ENCODE data around the gene AFF1. TPM values are rescaled to one million over a fixed set of nuclear protein-coding genes. Genes with fewer than 3 reads are reported as not detected.

The AFF1 gene
- total RNA-seq, 2 experiments from 2014 or later = 68.8 to 72.0 TPM

DNA sequence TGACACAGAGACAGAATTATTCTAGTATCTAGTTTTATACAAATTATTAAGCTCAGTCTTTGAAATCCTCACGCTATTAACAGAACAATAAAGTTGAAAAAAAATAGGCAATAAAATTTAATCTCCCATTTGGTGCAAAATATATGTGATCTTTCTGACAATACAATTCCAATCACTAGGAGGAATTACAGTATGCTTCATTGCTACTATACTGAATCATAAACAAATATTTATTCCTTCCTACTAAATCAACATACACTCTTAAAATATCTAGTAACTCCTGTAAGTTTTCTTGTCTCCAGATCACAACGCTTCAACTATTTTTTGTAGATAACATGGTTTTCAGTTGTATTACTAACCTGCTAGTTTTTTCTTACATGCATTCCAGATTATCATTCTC lies 239.9 kb downstream of the AFF1 start:
- CTCF ChIA-PET = no interaction called here
- Mint-ChIP-seq H3K4me1 (no peaks in the 10 kb centered on the region), H3K4me3 (no peak overlapping the region), H3K27ac (no peak overlapping the region), H3K27me3 (no peaks in the 10 kb centered on the region), H3K36me3 (ENCODE audit: low read depth) (peaks cover 5% of the 10 kb centered on the region), H3K9me3 (no peaks in the 10 kb centered on the region)
- POLR2A ChIA-PET = no interaction called here
- DNase-seq = no peak

GRCh38 chr4:87179751-87180150 lies 244.9 kb downstream of the AFF1 start:
- H3K27ac Mint-ChIP-seq = no peak overlapping the region
- POLR2A ChIA-PET = no interaction called here
- DNase-seq = no peak

DNA sequence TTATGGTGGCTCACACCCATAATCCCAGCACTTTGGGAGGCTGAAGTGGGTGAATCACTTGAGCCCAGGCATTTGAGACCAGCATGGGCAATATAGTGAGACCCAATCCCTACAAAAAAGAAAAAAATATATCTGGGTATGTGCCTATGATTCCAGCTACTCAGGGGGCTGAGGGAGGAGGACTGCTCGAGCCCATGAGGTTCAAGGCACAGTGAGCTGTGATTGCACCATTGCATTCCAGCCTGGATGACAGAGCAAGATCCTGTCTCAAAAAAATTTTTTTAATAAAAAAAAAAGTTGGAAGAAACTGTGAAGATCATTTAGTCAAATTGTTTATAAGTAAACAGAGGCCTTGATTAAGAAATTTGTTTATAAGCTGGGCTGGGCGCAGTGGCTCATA lies 246.0 kb downstream of the AFF1 start:
- Mint-ChIP-seq H3K27ac (no peak overlapping the region), H3K36me3 (ENCODE audit: low read depth) (peaks cover 5% of the 10 kb centered on the region), H3K4me3 (no peak overlapping the region), H3K4me1 (no peaks in the 10 kb centered on the region), H3K27me3 (no peaks in the 10 kb centered on the region), H3K9me3 (no peaks in the 10 kb centered on the region)
- CTCF ChIA-PET = no interaction called here
- POLR2A ChIA-PET = interaction anchor here (0.6 kb wide), 1 partner anchor 840 kb away, joined by 3 read pairs; no protein-coding TSS in a partner anchor
- no peak for DNase-seq

More at GRCh38 chr4:87179751-87180150, 244.9 kb downstream of the AFF1 start:
- no peaks in the 10 kb centered on the region for H3K9me3 Mint-ChIP-seq
- peaks cover 5% of the 10 kb centered on the region for H3K36me3 Mint-ChIP-seq (ENCODE audit: low read depth)
- no peaks in the 10 kb centered on the region for H3K4me1 Mint-ChIP-seq
- CTCF ChIA-PET = no interaction called here
- H3K27me3 Mint-ChIP-seq = no peaks in the 10 kb centered on the region
- H3K4me3 Mint-ChIP-seq = no peak overlapping the region

GRCh38 chr4:87185146-87185870 lies 250.5 kb downstream of the AFF1 start:
- no peaks in the 10 kb centered on the region for H3K4me1 Mint-ChIP-seq
- CTCF ChIA-PET = no interaction called here
- H3K27me3 Mint-ChIP-seq = no peaks in the 10 kb centered on the region
- no peak for DNase-seq
- no peak overlapping the region for H3K27ac Mint-ChIP-seq
- no peaks in the 10 kb centered on the region for H3K9me3 Mint-ChIP-seq
- POLR2A ChIA-PET = no interaction called here
- H3K4me3 Mint-ChIP-seq = no peak overlapping the region
- no peaks in the 10 kb centered on the region for H3K36me3 Mint-ChIP-seq (ENCODE audit: low read depth)

DNA sequence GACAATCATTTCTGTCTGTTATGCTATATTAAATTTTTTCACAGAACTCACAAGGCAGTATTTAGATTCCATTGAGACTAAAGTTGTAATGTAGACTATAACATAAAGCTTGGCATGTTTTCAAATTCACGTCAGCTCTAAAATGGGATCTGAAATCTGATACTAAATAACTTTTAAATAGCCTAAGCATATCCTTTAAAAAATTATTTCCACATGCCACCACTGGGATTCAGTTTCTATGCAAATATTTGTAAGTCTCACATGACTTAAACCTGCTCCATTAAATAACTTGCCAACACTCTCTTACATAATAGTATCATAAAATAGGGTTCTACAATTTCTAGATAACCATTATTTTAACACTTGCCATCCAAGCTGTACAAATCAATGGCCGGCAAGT lies 253.2 kb downstream of the AFF1 start:
- Mint-ChIP-seq H3K9me3 (no peaks in the 10 kb centered on the region), H3K27me3 (no peaks in the 10 kb centered on the region), H3K4me3 (no peak overlapping the region), H3K4me1 (peaks cover 3% of the 10 kb centered on the region), H3K36me3 (ENCODE audit: low read depth) (no peaks in the 10 kb centered on the region), H3K27ac (no peak overlapping the region)
- ChIA-PET CTCF (no interaction called here), POLR2A (no interaction called here)
- no peak for DNase-seq

- H3K27ac Mint-ChIP-seq = no peak overlapping the region
- POLR2A ChIA-PET = no interaction called here
- H3K36me3 Mint-ChIP-seq (ENCODE audit: low read depth) = no peaks in the 10 kb centered on the region
- H3K27me3 Mint-ChIP-seq = no peaks in the 10 kb centered on the region
- CTCF ChIA-PET = no interaction called here
- H3K4me3 Mint-ChIP-seq = no peak overlapping the region
- DNase-seq = no peak
- no peaks in the 10 kb centered on the region for H3K9me3 Mint-ChIP-seq
- peaks cover 3% of the 10 kb centered on the region for H3K4me1 Mint-ChIP-seq
Measured at GRCh38 chr4:87188932-87189331, 254.1 kb downstream of the AFF1 start.

Other genes with a start within 250 kb of the AFF1 start
- gene SLC10A6, start 85.6 kb upstream of the AFF1 start, total RNA-seq = not detected
- gene C4orf36, start 42.6 kb upstream of the AFF1 start, total RNA-seq = not detected

Measured in activated CD4-positive, alpha-beta memory T cell treated with anti-CD3 and anti-CD28 coated beads, Interleukin-2, amount 10 ng/mL, durations not matched to agents 7 days and 5 days (primary cell).